SK-N-SH (cell line): Measurements from ENCODE around the gene LGALS3BP. TPM values are rescaled to one million over a fixed set of nuclear protein-coding genes. Genes with fewer than 3 reads are reported as not detected.

ENCODE experiments used
- CTCF ChIA-PET: fragments of 300-600, 350-600 bp; formaldehyde crosslinking; extraction: SDS; loops from one replicate; lab custom pipeline; 2021; lab: Yijun Ruan, JAX
- POLR2A ChIA-PET: fragments of 350-600 bp; sonication (Branson Sonifier 250); formaldehyde crosslinking; extraction: SDS; loops from one replicate; lab custom pipeline; 2020; ENCODE audit warnings: antibody characterized with exemption, inconsistent platforms; lab: Yijun Ruan, JAX
- DNase-seq: peaks from one replicate; pipeline ENCODE4 v3.0.0; 2012
- H2AFZ ChIP-seq: fragments of 200-600 bp; sonication (generic); 2 replicates; pipeline ENCODE4 v1.8.1; 2016; ENCODE audit warnings: antibody characterized with exemption, mild to moderate bottlenecking, low read depth
- H3F3A ChIP-seq: fragments of 200-600 bp; sonication (generic); replicated peaks from 2 replicates; pipeline ENCODE3; 2016; ENCODE audit warnings: antibody characterized with exemption, mild to moderate bottlenecking; ENCODE audit not compliant: insufficient read depth
- H3K27ac ChIP-seq, 2 experiments: fragments of 200-500 bp in 1 of 2; fragments of 200-600 bp in 1 of 2; sonication (Bioruptor generic) in 1 of 2; sonication (generic), shearing (Covaris generic) in 1 of 2; 2 replicates each; pipeline versions ENCODE4 v1.5.1 to v1.6.1; 2014 to 2016; ENCODE audit warnings: low read depth in 2 of 2, inconsistent platforms in 1 of 2, low read length in 1 of 2, mild to moderate bottlenecking in 1 of 2, mixed read lengths in 1 of 2
- H3K27me3 ChIP-seq: fragments of 200-600 bp; sonication (generic), shearing (Covaris generic); 2 replicates; pipeline ENCODE4 v1.6.1; 2016; ENCODE audit warnings: mixed run types; ENCODE audit not compliant: insufficient read depth
- H3K36me3 ChIP-seq, 2 experiments: fragments of 200-500 bp in 1 of 2; fragments of 200-600 bp in 1 of 2; sonication (Bioruptor generic) in 1 of 2; sonication (generic) in 1 of 2; replicated peaks in 1 of 2; 2 replicates each; pipeline versions ENCODE3 to v1.5.1; 2014 to 2016; ENCODE audit warnings: low read length in 1 of 2, mild to moderate bottlenecking in 1 of 2; ENCODE audit not compliant: insufficient read depth in 2 of 2, control insufficient read depth in 1 of 2
- H3K4me1 ChIP-seq, 2 experiments: fragments of 200-500 bp in 1 of 2; fragments of 200-600 bp in 1 of 2; sonication (Bioruptor generic) in 1 of 2; sonication (generic), shearing (Covaris generic) in 1 of 2; 2 replicates each; pipeline versions ENCODE4 v1.5.1 to v1.6.1; 2014 to 2016; ENCODE audit warnings: low read depth in 1 of 2, low read length in 1 of 2, mixed run types in 1 of 2; ENCODE audit not compliant: insufficient read depth in 2 of 2, control insufficient read depth in 1 of 2
- H3K4me2 ChIP-seq: fragments of 200-600 bp; sonication (generic), shearing (Covaris generic); 2 replicates; pipeline ENCODE4 v1.6.1; 2017; ENCODE audit warnings: mixed run types
- H3K4me3 ChIP-seq, 2 experiments: fragments of 200-500 bp in 1 of 2; fragments of 200-600 bp in 1 of 2; sonication (Bioruptor generic) in 1 of 2; sonication (generic), shearing (Covaris generic) in 1 of 2; 2 replicates each; pipeline versions ENCODE4 v1.5.1 to v1.8.1; 2014 to 2016; ENCODE audit warnings: low read depth in 2 of 2, inconsistent platforms in 1 of 2, low read length in 1 of 2, mild to moderate bottlenecking in 1 of 2, mixed read lengths in 1 of 2, moderate library complexity in 1 of 2
- H3K79me2 ChIP-seq: fragments of 200-600 bp; sonication (generic); 2 replicates; pipeline ENCODE4 v1.8.1; 2017; ENCODE audit warnings: mild to moderate bottlenecking; ENCODE audit not compliant: insufficient read depth
- H3K9ac ChIP-seq: fragments of 200-600 bp; sonication (generic); 2 replicates; pipeline ENCODE4 v1.6.1; 2017; ENCODE audit warnings: mixed run types
- H3K9me2 ChIP-seq: fragments of 200-600 bp; sonication (generic); 2 replicates; pipeline ENCODE4 v1.6.1; 2017; ENCODE audit warnings: mixed run types
- H3K9me3 ChIP-seq: fragments of 200-600 bp; sonication (generic); 2 replicates; pipeline ENCODE4 v1.6.1; 2017; ENCODE audit warnings: mixed run types, mild to moderate bottlenecking, moderate library complexity
- H4K20me1 ChIP-seq: fragments of 200-600 bp; sonication (generic); 2 replicates; pipeline ENCODE4 v1.6.1; 2017; ENCODE audit warnings: mild to moderate bottlenecking, mixed run types; ENCODE audit not compliant: insufficient read depth
- CHD2 ChIP-seq: fragments of 150-350 bp; IDR thresholded peaks from 2 replicates; pipeline ENCODE4 v1.6.1; 2018; ENCODE audit warnings: low read length; ENCODE audit not compliant: partially characterized antibody
- ELF1 ChIP-seq: IDR thresholded peaks from 2 replicates; pipeline ENCODE4 v1.4.0; 2012
- EP300 ChIP-seq, 2 experiments: IDR thresholded peaks; 2 replicates each; pipeline versions ENCODE4 v1.4.0 to v1.6.1; 2012; ENCODE audit warnings: borderline replicate concordance in 1 of 2, low read depth in 1 of 2, low read length in 1 of 2
- EZH2phosphoT487 ChIP-seq: fragments of 200-600 bp; sonication (generic); IDR thresholded peaks from 2 replicates; pipeline ENCODE4 v1.6.1; 2017; ENCODE audit warnings: low read depth, mixed run types, mild to moderate bottlenecking, antibody characterized with exemption, moderate library complexity, borderline replicate concordance
- GATA2 ChIP-seq: sonication (generic); formaldehyde crosslinking; IDR thresholded peaks from 2 replicates; pipeline ENCODE4 v1.5.0; 2020; ENCODE audit warnings: mild to moderate bottlenecking, missing genetic modification reagents
- NRF1 ChIP-seq: IDR thresholded peaks from 2 replicates; pipeline ENCODE4 v1.6.1; 2012; ENCODE audit warnings: low read depth, mild to moderate bottlenecking, low read length
- RCOR1 ChIP-seq: fragments of 150-350 bp; IDR thresholded peaks from 2 replicates; pipeline ENCODE4 v1.6.1; 2017; ENCODE audit warnings: antibody characterized with exemption, low read length
- SMC3 ChIP-seq: IDR thresholded peaks from 2 replicates; pipeline ENCODE4 v1.6.1; 2012; ENCODE audit warnings: low read depth, low read length, improper control_type of control experiment
- TEAD4 ChIP-seq: IDR thresholded peaks from 2 replicates; pipeline ENCODE4 v1.4.0; 2012; ENCODE audit warnings: mild to moderate bottlenecking, borderline replicate concordance; ENCODE audit not compliant: insufficient read depth
- WGBS: methylation state at CpG from one replicate; pipeline ENCODE4 v1.1.6; 2017; ENCODE audit warnings: low lambda C conversion rate; 5-methylcytosine and 5-hydroxymethylcytosine counted together
- polyA plus RNA-seq, 3 experiments: library from polyadenylated mRNA; depleted of rRNA; stranded (reverse); fragments of >200 nt; gene quantifications; 2 replicates each; pipeline ENCODE4 v1.2.3, GENCODE V29; 2012
- TF ChIP-seq, protein P1 (sequence below): fragments of 150-350 bp; IDR thresholded peaks from 2 replicates; pipeline ENCODE4 v1.6.1; 2016; ENCODE audit warnings: mild to moderate bottlenecking, low read depth, low read length
- TF ChIP-seq, protein P2 (sequence below): fragments of 200-600 bp; sonication (generic); IDR thresholded peaks from 2 replicates; pipeline ENCODE4 v1.6.1; 2017; ENCODE audit warnings: antibody characterized with exemption, mild to moderate bottlenecking, moderate library complexity
- TF ChIP-seq, protein P3 (sequence below): fragments of 150-350 bp; IDR thresholded peaks from 2 replicates; pipeline ENCODE4 v1.6.1; 2017; ENCODE audit warnings: antibody characterized with exemption, low read length, low read depth, borderline replicate concordance

Gene LGALS3BP
- polyA plus RNA-seq, 1 of the 3 experiments (the other 2 are of a cell fraction): 579 TPM

DNA sequence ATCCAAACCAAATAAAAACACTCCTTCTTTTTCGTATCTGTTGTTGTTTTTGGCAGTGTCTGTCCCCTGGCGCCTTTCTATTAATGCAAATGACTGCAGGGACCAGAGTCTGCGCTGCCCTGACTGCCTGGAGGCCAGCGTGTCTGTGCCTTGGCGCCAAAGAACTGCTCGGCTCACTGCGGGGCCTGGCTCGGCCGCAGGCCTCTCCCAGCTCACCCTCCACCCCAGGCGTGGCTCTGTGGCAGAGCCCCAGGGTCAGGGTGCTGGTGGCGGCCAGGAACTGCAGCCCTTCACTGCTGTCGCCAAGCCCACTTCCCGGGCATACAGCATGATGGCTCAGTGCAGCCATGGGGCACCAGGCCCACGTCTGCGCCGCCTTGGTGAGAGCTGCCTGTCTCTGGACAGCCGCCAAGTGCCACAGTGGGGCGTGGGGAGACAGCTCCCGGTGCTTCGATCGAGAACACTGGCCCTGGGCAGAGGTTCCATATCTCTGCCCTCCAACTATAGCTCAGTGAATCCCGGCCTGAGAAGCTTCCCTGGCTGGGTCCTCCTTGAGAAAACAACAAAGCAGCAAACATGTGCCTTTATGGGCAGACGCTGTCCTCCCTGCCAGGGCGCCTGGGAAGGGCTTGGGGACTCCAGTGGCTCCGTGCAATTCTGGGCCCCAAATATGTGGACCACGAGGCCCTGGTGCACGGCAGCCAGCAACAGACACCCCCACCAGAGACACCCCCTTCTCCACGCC lies 18.8 kb upstream of the LGALS3BP start (continued):
- TF ChIP-seq, protein P1, sequence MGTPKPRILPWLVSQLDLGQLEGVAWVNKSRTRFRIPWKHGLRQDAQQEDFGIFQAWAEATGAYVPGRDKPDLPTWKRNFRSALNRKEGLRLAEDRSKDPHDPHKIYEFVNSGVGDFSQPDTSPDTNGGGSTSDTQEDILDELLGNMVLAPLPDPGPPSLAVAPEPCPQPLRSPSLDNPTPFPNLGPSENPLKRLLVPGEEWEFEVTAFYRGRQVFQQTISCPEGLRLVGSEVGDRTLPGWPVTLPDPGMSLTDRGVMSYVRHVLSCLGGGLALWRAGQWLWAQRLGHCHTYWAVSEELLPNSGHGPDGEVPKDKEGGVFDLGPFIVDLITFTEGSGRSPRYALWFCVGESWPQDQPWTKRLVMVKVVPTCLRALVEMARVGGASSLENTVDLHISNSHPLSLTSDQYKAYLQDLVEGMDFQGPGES: no peak
- TF ChIP-seq, protein P2, sequence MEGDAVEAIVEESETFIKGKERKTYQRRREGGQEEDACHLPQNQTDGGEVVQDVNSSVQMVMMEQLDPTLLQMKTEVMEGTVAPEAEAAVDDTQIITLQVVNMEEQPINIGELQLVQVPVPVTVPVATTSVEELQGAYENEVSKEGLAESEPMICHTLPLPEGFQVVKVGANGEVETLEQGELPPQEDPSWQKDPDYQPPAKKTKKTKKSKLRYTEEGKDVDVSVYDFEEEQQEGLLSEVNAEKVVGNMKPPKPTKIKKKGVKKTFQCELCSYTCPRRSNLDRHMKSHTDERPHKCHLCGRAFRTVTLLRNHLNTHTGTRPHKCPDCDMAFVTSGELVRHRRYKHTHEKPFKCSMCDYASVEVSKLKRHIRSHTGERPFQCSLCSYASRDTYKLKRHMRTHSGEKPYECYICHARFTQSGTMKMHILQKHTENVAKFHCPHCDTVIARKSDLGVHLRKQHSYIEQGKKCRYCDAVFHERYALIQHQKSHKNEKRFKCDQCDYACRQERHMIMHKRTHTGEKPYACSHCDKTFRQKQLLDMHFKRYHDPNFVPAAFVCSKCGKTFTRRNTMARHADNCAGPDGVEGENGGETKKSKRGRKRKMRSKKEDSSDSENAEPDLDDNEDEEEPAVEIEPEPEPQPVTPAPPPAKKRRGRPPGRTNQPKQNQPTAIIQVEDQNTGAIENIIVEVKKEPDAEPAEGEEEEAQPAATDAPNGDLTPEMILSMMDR: no peak
- TF ChIP-seq NRF1 (no peak), EP300 (IDR thresholded peaks at IDR 0.05; ENCODE audit: borderline replicate concordance in 1 of 2, low read depth in 1 of 2, low read length in 1 of 2) (peak in 1 of 2 experiments; percentile 7; a peak in 1 of 4 replicates)
- TF ChIP-seq, all 33 proteins: peak for 4

DNA sequence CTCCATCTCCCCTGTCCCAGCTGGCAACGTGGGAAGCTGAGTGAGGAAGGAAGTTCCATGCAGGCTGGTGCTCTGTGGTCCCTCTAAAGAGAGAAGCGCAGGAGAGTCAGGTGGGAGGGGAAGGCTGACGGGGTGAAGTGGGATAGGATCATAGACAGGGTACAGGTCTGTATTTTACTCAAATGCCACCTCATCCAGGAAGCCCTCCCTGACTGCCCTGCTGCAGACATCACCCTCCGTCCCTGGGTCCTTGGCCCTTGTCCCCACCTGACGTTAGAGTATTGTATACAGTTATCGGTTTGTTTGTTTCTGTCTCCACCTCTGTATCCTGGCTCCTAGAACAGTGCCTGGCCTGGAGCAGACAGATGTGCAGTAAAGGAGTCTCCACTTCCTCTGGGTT lies 18.2 kb upstream of the LGALS3BP start:
- no peak overlapping the region for H3K9ac ChIP-seq
- peaks cover 5% of the 10 kb centered on the region for H3F3A ChIP-seq
- H3K4me1 ChIP-seq: peaks cover 0 to 31% of the 10 kb centered on the region in 2 experiments; a peak in 1 of 4 replicates
- H3K27ac ChIP-seq: peak overlapping the region in 1 of 2 experiments; percentile 86; a peak in 2 of 4 replicates
- no peak for DNase-seq
- peaks cover 33 to 63% of the 10 kb centered on the region in 2 experiments for H3K36me3 ChIP-seq
- WGBS: 91% methylated on average over 6 of the region's 6 CpGs
- H3K27me3 ChIP-seq: no peaks in the 10 kb centered on the region
- H3K4me3 ChIP-seq: no peak overlapping the region
- TF ChIP-seq GATA2 (no peak), ELF1 (no peak), TEAD4 (no peak), EP300 (IDR thresholded peaks at IDR 0.05; ENCODE audit: borderline replicate concordance in 1 of 2, low read depth in 1 of 2, low read length in 1 of 2) (no peak), RCOR1 (no peak), CHD2 (no peak), SMC3 (no peak), EZH2phosphoT487 (no peak), NRF1 (no peak)
- TF ChIP-seq, protein P3, sequence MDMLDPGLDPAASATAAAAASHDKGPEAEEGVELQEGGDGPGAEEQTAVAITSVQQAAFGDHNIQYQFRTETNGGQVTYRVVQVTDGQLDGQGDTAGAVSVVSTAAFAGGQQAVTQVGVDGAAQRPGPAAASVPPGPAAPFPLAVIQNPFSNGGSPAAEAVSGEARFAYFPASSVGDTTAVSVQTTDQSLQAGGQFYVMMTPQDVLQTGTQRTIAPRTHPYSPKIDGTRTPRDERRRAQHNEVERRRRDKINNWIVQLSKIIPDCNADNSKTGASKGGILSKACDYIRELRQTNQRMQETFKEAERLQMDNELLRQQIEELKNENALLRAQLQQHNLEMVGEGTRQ: no peak
- peaks cover 68% of the 10 kb centered on the region for H4K20me1 ChIP-seq
- no peaks in the 10 kb centered on the region for H3K9me3 ChIP-seq
- peaks cover 67% of the 10 kb centered on the region for H3K79me2 ChIP-seq
- no peak overlapping the region for H2AFZ ChIP-seq
- ChIA-PET POLR2A (interaction anchor here (0.9 to 1.6 kb wide), 3 partner anchors 12 to 115 kb away, joined by 3 to 6 read pairs (median 3); partner anchors contain the start of gene CANT1), CTCF (interaction anchor here (1.0 to 11.1 kb wide), 10 partner anchors 18 to 395 kb away, joined by 3 to 133 read pairs (median 6); partner anchors contain the start of gene LGALS3BP)
- no peak overlapping the region for H3K4me2 ChIP-seq
- no peaks in the 10 kb centered on the region for H3K9me2 ChIP-seq
